Measurements from ENCODE around the gene IPO7.
A peak's percentile ranks its signal among the peaks of the same experiment; 100 is the strongest.
"Not testable (repeated sequence)": the region's sequence is repeated elsewhere in the genome, so short reads cannot be mapped to it uniquely, and the experiment has no call there.

IPO7 gene

DNA sequence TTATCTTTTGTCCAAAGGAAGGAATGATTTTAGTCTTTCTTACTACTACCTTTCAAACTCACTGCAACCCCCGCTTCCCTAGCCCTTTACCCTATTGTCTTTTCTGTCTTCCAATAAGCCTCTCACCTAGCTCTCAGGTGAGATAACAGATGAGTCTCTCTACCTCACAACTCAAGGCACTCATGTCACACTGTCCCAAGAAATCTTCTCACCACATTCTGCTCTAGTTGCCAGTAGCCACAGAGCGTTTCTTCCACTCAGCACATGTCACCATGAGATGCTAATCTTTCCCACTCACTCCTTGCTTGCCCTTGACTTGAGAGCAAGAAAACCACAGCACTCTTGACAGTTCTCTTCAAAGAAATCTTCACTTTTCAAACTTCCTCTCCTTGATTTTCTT is 37.4 kb upstream of the IPO7 start:
- H3K9me3 ChIP-seq (ENCODE audit: insufficient read depth, low read depth, low read length), result no peaks in the 10 kb centered on the region
- no peaks in the 10 kb centered on the region for H3K36me3 ChIP-seq (ENCODE audit: insufficient read depth, low read length)
- H3K9ac ChIP-seq (ENCODE audit: low read depth, low read length, poor library complexity, severe bottlenecking), result no peak overlapping the region
- H3K4me3 ChIP-seq (ENCODE audit: low read length, poor library complexity, severe bottlenecking), result no peak overlapping the region
- no peaks in the 10 kb centered on the region for H3K27me3 ChIP-seq (ENCODE audit: insufficient read depth, low read length, poor library complexity, severe bottlenecking)
- no peaks in the 10 kb centered on the region for H3K9me2 ChIP-seq (replicated peaks; ENCODE audit: low read depth, low read length)
- peaks cover 4% of the 10 kb centered on the region; the same call in 1 of the 2 replicates for H3F3A ChIP-seq (ENCODE audit: low read depth)
- peaks cover 29% of the 10 kb centered on the region for H3K4me1 ChIP-seq (ENCODE audit: insufficient read depth, low read length, poor library complexity, severe bottlenecking)
- H3K79me2 ChIP-seq (ENCODE audit: insufficient read depth, low read length), result no peaks in the 10 kb centered on the region
- 0 out of 2 replicates have a peak overlapping the region, but pooled peaks have one; percentile 3 for H2AFZ ChIP-seq (ENCODE audit: low read length)
- TF ChIP-seq, protein P1, sequence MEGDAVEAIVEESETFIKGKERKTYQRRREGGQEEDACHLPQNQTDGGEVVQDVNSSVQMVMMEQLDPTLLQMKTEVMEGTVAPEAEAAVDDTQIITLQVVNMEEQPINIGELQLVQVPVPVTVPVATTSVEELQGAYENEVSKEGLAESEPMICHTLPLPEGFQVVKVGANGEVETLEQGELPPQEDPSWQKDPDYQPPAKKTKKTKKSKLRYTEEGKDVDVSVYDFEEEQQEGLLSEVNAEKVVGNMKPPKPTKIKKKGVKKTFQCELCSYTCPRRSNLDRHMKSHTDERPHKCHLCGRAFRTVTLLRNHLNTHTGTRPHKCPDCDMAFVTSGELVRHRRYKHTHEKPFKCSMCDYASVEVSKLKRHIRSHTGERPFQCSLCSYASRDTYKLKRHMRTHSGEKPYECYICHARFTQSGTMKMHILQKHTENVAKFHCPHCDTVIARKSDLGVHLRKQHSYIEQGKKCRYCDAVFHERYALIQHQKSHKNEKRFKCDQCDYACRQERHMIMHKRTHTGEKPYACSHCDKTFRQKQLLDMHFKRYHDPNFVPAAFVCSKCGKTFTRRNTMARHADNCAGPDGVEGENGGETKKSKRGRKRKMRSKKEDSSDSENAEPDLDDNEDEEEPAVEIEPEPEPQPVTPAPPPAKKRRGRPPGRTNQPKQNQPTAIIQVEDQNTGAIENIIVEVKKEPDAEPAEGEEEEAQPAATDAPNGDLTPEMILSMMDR (conservative IDR thresholded peaks at IDR 0.05; ENCODE audit: low read length), result no peak
- no peak for TF ChIP-seq EZH2phosphoT487 (IDR thresholded peaks at IDR 0.05; ENCODE audit: borderline replicate concordance)
- H3K4me2 ChIP-seq (ENCODE audit: low read depth, low read length, poor library complexity, severe bottlenecking), result peak overlapping the region; percentile 23
- no peaks in the 10 kb centered on the region for H4K20me1 ChIP-seq (ENCODE audit: insufficient read depth, low read length, poor library complexity, severe bottlenecking)

DNA sequence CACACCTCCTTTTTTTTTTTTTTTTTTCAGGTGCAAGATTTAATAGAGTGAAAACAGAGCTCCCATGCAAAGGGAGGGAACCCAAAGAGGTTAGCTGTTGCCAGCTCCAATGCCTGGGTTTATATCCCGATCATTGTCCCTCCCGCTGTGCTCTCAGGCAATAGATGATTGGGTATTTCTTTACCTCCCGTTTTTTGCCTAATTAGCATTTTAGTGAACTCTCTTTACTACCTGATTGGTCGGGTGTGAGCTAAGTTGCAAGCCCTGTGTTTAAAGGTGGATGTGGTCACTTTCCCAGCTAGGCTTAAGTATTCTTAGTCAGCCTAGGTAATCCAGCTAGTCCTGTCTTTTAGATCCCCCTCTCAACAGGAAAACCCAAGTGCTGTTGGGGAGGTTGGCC is 36.7 kb upstream of the IPO7 start:
- H4K20me1 ChIP-seq (ENCODE audit: insufficient read depth, low read length, poor library complexity, severe bottlenecking); H2AFZ ChIP-seq (ENCODE audit: low read length); H3K9ac ChIP-seq (ENCODE audit: low read depth, low read length, poor library complexity, severe bottlenecking); H3F3A ChIP-seq (ENCODE audit: low read depth); H3K9me3 ChIP-seq (ENCODE audit: insufficient read depth, low read depth, low read length); H3K4me3 ChIP-seq (ENCODE audit: low read length, poor library complexity, severe bottlenecking); H3K79me2 ChIP-seq (ENCODE audit: insufficient read depth, low read length); H3K36me3 ChIP-seq (ENCODE audit: insufficient read depth, low read length); H3K27me3 ChIP-seq (ENCODE audit: insufficient read depth, low read length, poor library complexity, severe bottlenecking); H3K9me2 ChIP-seq (replicated peaks; ENCODE audit: low read depth, low read length): not testable (repeated sequence)
- Histone ChIP-seq H3K4me1 (ENCODE audit: insufficient read depth, low read length, poor library complexity, severe bottlenecking) (peaks cover 29% of the 10 kb centered on the region), H3K4me2 (ENCODE audit: low read depth, low read length, poor library complexity, severe bottlenecking) (peak overlapping the region; percentile 23)

DNA sequence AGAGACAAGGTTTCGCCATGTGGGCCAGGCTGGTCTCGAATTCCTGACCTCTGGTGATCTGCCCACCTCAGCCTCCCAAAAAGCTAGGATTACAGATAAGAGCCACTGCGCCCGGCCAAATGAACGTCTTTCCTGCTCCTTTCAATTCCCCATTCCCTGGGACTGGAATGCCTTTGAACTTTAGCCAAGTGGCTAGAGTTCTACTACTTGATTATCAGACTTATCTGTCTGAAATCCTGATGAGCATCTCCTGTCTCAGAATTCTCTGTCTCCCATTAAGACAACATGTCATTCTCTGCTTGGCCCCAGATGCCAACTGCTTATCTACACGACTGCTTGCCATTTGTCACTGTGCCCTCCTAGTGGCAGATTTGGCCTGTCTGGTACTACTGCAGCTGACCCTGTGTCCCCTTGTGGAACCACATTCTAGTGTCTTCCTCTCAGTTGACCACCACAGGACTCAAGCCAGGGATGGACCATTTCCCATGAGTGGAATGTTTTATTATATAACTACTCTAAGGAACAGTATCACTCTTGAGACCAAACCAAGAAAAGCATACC is 33.1 kb upstream of the IPO7 start:
- no peaks in the 10 kb centered on the region for H3K9me2 ChIP-seq (replicated peaks; ENCODE audit: low read depth, low read length)
- H4K20me1 ChIP-seq (ENCODE audit: insufficient read depth, low read length, poor library complexity, severe bottlenecking), result no peaks in the 10 kb centered on the region
- no peak overlapping the region for H3K4me2 ChIP-seq (ENCODE audit: low read depth, low read length, poor library complexity, severe bottlenecking)
- H3K79me2 ChIP-seq (ENCODE audit: insufficient read depth, low read length), result no peaks in the 10 kb centered on the region
- peaks cover 4% of the 10 kb centered on the region; the same call in 1 of the 2 replicates for H3F3A ChIP-seq (ENCODE audit: low read depth)
- no peak overlapping the region for H3K4me3 ChIP-seq (ENCODE audit: low read length, poor library complexity, severe bottlenecking)
- H3K4me1 ChIP-seq (ENCODE audit: insufficient read depth, low read length, poor library complexity, severe bottlenecking), result peaks cover 17% of the 10 kb centered on the region
- TF ChIP-seq EZH2phosphoT487 (IDR thresholded peaks at IDR 0.05; ENCODE audit: borderline replicate concordance), result no peak
- TF ChIP-seq, protein P1 (conservative IDR thresholded peaks at IDR 0.05; ENCODE audit: low read length), result no peak
- no peak overlapping the region for H3K9ac ChIP-seq (ENCODE audit: low read depth, low read length, poor library complexity, severe bottlenecking)
- no peaks in the 10 kb centered on the region for H3K9me3 ChIP-seq (ENCODE audit: insufficient read depth, low read depth, low read length)
- no peak overlapping the region for H2AFZ ChIP-seq (ENCODE audit: low read length)
- H3K36me3 ChIP-seq (ENCODE audit: insufficient read depth, low read length), result no peaks in the 10 kb centered on the region
- H3K27me3 ChIP-seq (ENCODE audit: insufficient read depth, low read length, poor library complexity, severe bottlenecking), result no peaks in the 10 kb centered on the region

DNA sequence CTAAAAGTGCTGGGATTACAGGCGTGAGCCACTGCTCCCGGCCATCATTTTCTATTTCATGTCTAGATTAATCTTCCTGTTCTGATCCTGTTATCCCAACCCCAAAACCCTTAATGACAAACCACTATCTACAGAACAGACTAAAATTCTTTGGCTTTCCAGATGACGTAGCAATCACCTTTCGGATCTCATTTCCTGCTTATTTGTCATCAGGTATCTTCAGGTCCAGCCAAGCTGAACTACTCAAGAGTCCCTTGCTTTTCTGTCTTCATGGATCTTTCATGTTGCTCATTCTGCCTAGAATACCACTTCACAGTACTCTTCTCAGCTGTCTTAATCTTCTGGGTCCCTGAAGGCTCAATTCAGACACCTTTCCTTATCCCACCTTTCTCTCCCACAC is 27.4 kb upstream of the IPO7 start:
- Histone ChIP-seq H2AFZ (ENCODE audit: low read length) (no peak overlapping the region), H3K9me2 (replicated peaks; ENCODE audit: low read depth, low read length) (no peaks in the 10 kb centered on the region)

DNA sequence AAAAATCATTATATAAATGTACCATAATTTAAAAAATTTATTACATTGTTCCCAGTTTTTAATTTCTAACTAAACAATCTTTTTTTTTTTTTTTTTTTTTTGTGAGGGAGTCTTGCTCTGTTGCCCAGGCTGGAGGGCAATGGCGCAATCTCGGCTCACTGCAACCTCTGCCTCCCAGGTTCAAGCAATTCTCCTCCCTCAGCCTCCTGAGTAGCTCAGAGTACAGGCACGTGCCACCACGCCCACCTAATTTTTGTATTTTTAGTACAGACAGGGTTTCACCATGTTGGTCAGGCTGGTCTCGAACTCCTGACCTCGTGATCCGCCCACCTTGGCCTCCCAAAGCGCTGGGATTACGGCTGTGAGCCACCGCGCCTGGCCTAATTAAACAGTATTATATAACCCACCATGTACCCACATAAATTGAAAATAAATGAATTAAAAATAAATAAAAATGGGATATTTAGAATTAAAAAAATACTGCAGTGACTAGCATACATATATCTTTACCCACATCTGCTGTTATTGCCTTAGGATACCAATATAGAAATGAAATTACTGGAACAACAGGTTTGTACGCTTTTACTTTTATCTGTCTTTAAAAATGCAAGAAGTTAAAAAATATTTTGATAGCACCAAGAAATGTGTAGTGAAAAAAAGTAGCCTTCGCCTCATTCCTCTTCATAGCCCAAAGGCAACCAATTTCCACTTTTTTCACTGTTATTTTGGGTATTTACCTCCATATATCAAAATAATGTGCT is 23.4 kb upstream of the IPO7 start:
- H3K9ac ChIP-seq (ENCODE audit: low read depth, low read length, poor library complexity, severe bottlenecking); H3K4me3 ChIP-seq (ENCODE audit: low read length, poor library complexity, severe bottlenecking); H4K20me1 ChIP-seq (ENCODE audit: insufficient read depth, low read length, poor library complexity, severe bottlenecking); H3K27me3 ChIP-seq (ENCODE audit: insufficient read depth, low read length, poor library complexity, severe bottlenecking); H3K4me1 ChIP-seq (ENCODE audit: insufficient read depth, low read length, poor library complexity, severe bottlenecking); H3K36me3 ChIP-seq (ENCODE audit: insufficient read depth, low read length); H3K4me2 ChIP-seq (ENCODE audit: low read depth, low read length, poor library complexity, severe bottlenecking); H3K79me2 ChIP-seq (ENCODE audit: insufficient read depth, low read length); H3K9me2 ChIP-seq (replicated peaks; ENCODE audit: low read depth, low read length); H3K9me3 ChIP-seq (ENCODE audit: insufficient read depth, low read depth, low read length); H2AFZ ChIP-seq (ENCODE audit: low read length): not testable (repeated sequence)
- peaks cover 10% of the 10 kb centered on the region; the same call in 1 of the 2 replicates for H3F3A ChIP-seq (ENCODE audit: low read depth)

More for the DNA sequence above, 27.4 kb upstream of the IPO7 start:
- no peak for TF ChIP-seq EZH2phosphoT487 (IDR thresholded peaks at IDR 0.05; ENCODE audit: borderline replicate concordance)
- TF ChIP-seq, protein P1 (conservative IDR thresholded peaks at IDR 0.05; ENCODE audit: low read length), result no peak
- no peaks in the 10 kb centered on the region for H4K20me1 ChIP-seq (ENCODE audit: insufficient read depth, low read length, poor library complexity, severe bottlenecking)
- H3K79me2 ChIP-seq (ENCODE audit: insufficient read depth, low read length), result no peaks in the 10 kb centered on the region
- no peaks in the 10 kb centered on the region for H3K9me3 ChIP-seq (ENCODE audit: insufficient read depth, low read depth, low read length)
- no peak overlapping the region for H3K4me2 ChIP-seq (ENCODE audit: low read depth, low read length, poor library complexity, severe bottlenecking)
- no peak overlapping the region for H3K9ac ChIP-seq (ENCODE audit: low read depth, low read length, poor library complexity, severe bottlenecking)
- H3K4me1 ChIP-seq (ENCODE audit: insufficient read depth, low read length, poor library complexity, severe bottlenecking), result no peaks in the 10 kb centered on the region
- no peaks in the 10 kb centered on the region for H3F3A ChIP-seq (ENCODE audit: low read depth)
- H3K36me3 ChIP-seq (ENCODE audit: insufficient read depth, low read length), result no peaks in the 10 kb centered on the region
- H3K4me3 ChIP-seq (ENCODE audit: low read length, poor library complexity, severe bottlenecking), result no peak overlapping the region
- H3K27me3 ChIP-seq (ENCODE audit: insufficient read depth, low read length, poor library complexity, severe bottlenecking), result no peaks in the 10 kb centered on the region
